Kidney (tissue), 14 donors: ENCODE results near the gene BTNL3. TPM values are rescaled to one million over a fixed set of nuclear protein-coding genes. Genes with fewer than 3 reads are reported as not detected.

Experiments used
- DNase-seq, 5 donors: peaks; one replicate each; pipeline ENCODE4 v3.0.0-alpha.2; 2013 to 2020
- FAIRE-seq: peaks from 2 replicates; lab custom pipeline; 2012; peaks lifted over from hg19 to GRCh38; lab: Jason Lieb, UNC
- H3K27ac ChIP-seq, 2 donors: one replicate each; pipeline ENCODE4 v1.7.0; 2013; ENCODE audit warnings: low read depth in 2 of 2, low read length in 2 of 2, inconsistent platforms in 1 of 2
- H3K27me3 ChIP-seq: one replicate; pipeline ENCODE4 v1.7.1; 2013; ENCODE audit warnings: low read length, inconsistent platforms; ENCODE audit not compliant: control insufficient read depth, insufficient read depth
- H3K36me3 ChIP-seq, 3 donors: one replicate each; pipeline versions ENCODE4 v1.7.0 to v1.7.1; 2013; ENCODE audit warnings: low read length in 3 of 3, control low read depth in 1 of 3, inconsistent platforms in 1 of 3; ENCODE audit not compliant: insufficient read depth in 3 of 3, control insufficient read depth in 2 of 3
- H3K4me1 ChIP-seq, 3 donors: one replicate each; pipeline versions ENCODE4 v1.7.0 to v1.7.1; 2013; ENCODE audit warnings: low read length in 3 of 3, inconsistent platforms in 1 of 3, low read depth in 1 of 3; ENCODE audit not compliant: control insufficient read depth in 2 of 3, insufficient read depth in 2 of 3
- H3K4me3 ChIP-seq, 3 donors: one replicate each; pipeline versions ENCODE4 v1.7.0 to v1.8.1; 2013; ENCODE audit warnings: low read length in 3 of 3, control low read depth in 1 of 3, inconsistent platforms in 1 of 3
- H3K9ac ChIP-seq, 3 donors: one replicate each; pipeline versions ENCODE4 v1.7.0 to v1.7.1; 2013; ENCODE audit warnings: low read length in 3 of 3, control low read depth in 1 of 3, inconsistent platforms in 1 of 3
- H3K9me3 ChIP-seq, 3 donors: one replicate each; pipeline versions ENCODE4 v1.7.0 to v1.7.1; 2013; ENCODE audit warnings: low read length in 3 of 3, control low read depth in 1 of 3, inconsistent platforms in 1 of 3; ENCODE audit not compliant: control insufficient read depth in 2 of 3, insufficient read depth in 1 of 3
- CTCF ChIP-seq: IDR thresholded peaks from 3 replicates; pipeline ENCODE4 v1.5.1; 2012; ENCODE audit warnings: mild to moderate bottlenecking, moderate library complexity, borderline replicate concordance; ENCODE audit not compliant: insufficient read depth; ENCODE audit errors: extremely low read depth
- intact Hi-C: fragments of 100-400 bp; cut with DNase I; formaldehyde crosslinking; loops from one replicate; pipeline ENCODE4 v1.11.1; 2022
- microRNA-seq: library from miRNA; unstranded; fragments of <30 nt; microRNA quantifications from one replicate; pipeline ENCODE4 v1.2.0, GENCODE V29; 2020
- polyA plus RNA-seq: library from polyadenylated mRNA; stranded (reverse); fragments of 350-450 nt; fragmentation: Illumina TruSeq; extraction: RNeasy Lipid Tissue Mini Kit (QIAGEN cat#74804); gene quantifications from one replicate; pipeline ENCODE4 v1.2.3, GENCODE V29; 2014; ENCODE audit warnings: low read depth, low replicate concordance; ENCODE audit not compliant: insufficient read depth
- total RNA-seq: library from RNA; stranded (reverse); fragmentation: NEBNext Ultra II Directional; extraction: Animal tissue kit (Norgen Biotek cat#: 25700); gene quantifications from one replicate; pipeline ENCODE4 v1.2.1, GENCODE V29; 2021
- donor health status: control.
- donor health status: control.
- donor health status: control.
- donor health status: control.
- donor health status: control.
- donor health status: DM: yes; HTN: yes; CAD: no.
- donor health status: Normal renal cell carcinoma (clear cell type).

The BTNL3 gene
- total and polyA plus RNA-seq, 2 donors from 2014 or later, result 0.30 TPM; not detected in 1

GRCh38 chr5:181054138-181054537 is 65.5 kb downstream of the BTNL3 start:
- peaks cover 32% of the 10 kb centered on the region for H3K27me3 ChIP-seq
- H3K9me3 ChIP-seq, result no peaks in the 10 kb centered on the region
- H3K27ac ChIP-seq, result no peak overlapping the region
- no peaks in the 10 kb centered on the region for H3K36me3 ChIP-seq
- no peak overlapping the region for H3K4me3 ChIP-seq
- intact Hi-C loops, result no loop called here
- H3K9ac ChIP-seq, result no peak overlapping the region
- TF ChIP-seq CTCF, result no peak
- FAIRE-seq (no peak), DNase-seq (no peak)
- H3K4me1 ChIP-seq, result peaks cover 0 to 7% (median 0%) of the 10 kb centered on the region in 3 donors

GRCh38 chr5:181054871-181055459 is 66.3 kb downstream of the BTNL3 start:
- Histone ChIP-seq H3K36me3 (no peaks in the 10 kb centered on the region), H3K27me3 (peaks cover 38% of the 10 kb centered on the region), H3K9ac (no peak overlapping the region), H3K4me1 (peaks cover 0 to 7% (median 0%) of the 10 kb centered on the region in 3 donors), H3K27ac (no peak overlapping the region), H3K4me3 (no peak overlapping the region), H3K9me3 (no peaks in the 10 kb centered on the region)
- FAIRE-seq (no peak), DNase-seq (no peak)
- intact Hi-C loops, result no loop called here
- TF ChIP-seq CTCF, result no peak

Small RNA genes within 50 kb of the gene (microRNA-seq; reads per million reads assigned to microRNA genes)
- gene MIR8089, result not detected

Other genes with a start within 250 kb of the BTNL3 start
- gene OR2Y1, start 248.8 kb upstream of the BTNL3 start, total RNA-seq, result not detected
- not detected for gene OR2Y1, start 248.8 kb upstream of the BTNL3 start, polyA plus RNA-seq
- gene MGAT1, start 186.0 kb upstream of the BTNL3 start, total RNA-seq, result 132 TPM
- 73.3 TPM for gene MGAT1, start 186.0 kb upstream of the BTNL3 start, polyA plus RNA-seq
- gene ZFP62, start 127.6 kb upstream of the BTNL3 start, total RNA-seq, result 30.7 TPM
- 16.2 TPM for gene ZFP62, start 127.6 kb upstream of the BTNL3 start, polyA plus RNA-seq
- 0.19 TPM for gene BTNL8, start 89.7 kb upstream of the BTNL3 start, total RNA-seq
- 1.2 TPM for gene BTNL8, start 89.7 kb upstream of the BTNL3 start, polyA plus RNA-seq
- gene BTNL9, start 51.4 kb downstream of the BTNL3 start, total RNA-seq, result 11.9 TPM
- gene BTNL9, start 51.4 kb downstream of the BTNL3 start, polyA plus RNA-seq, result 8.6 TPM
- not detected for gene OR2V1, start 142.3 kb downstream of the BTNL3 start, total RNA-seq
- not detected for gene OR2V1, start 142.3 kb downstream of the BTNL3 start, polyA plus RNA-seq
- gene OR2V2, start 158.7 kb downstream of the BTNL3 start, total RNA-seq, result not detected
- gene OR2V2, start 158.7 kb downstream of the BTNL3 start, polyA plus RNA-seq, result not detected
- gene TRIM7, start 216.3 kb downstream of the BTNL3 start, total RNA-seq, result 6.3 TPM
- 5.7 TPM for gene TRIM7, start 216.3 kb downstream of the BTNL3 start, polyA plus RNA-seq
- gene TRIM41, start 234.4 kb downstream of the BTNL3 start, total RNA-seq, result 34.9 TPM
- gene TRIM41, start 234.4 kb downstream of the BTNL3 start, polyA plus RNA-seq, result 21.8 TPM